Loucy (cell line): ENCODE measurements around the gene HLTF.

Source experiments
- EZH2phosphoT487 ChIP-seq: fragments of 200-600 bp; IDR thresholded peaks from 2 replicates; pipeline ENCODE4 v1.6.1; 2018; ENCODE audit warnings: antibody characterized with exemption, mild to moderate bottlenecking, moderate library complexity, borderline replicate concordance
- TF ChIP-seq, protein P1 (sequence below): fragments of 200-600 bp; sonication (generic); conservative IDR thresholded peaks from 2 replicates; pipeline ENCODE4 v1.5.1; 2014; ENCODE audit warnings: mild to moderate bottlenecking, antibody characterized with exemption, low read length

DNA sequence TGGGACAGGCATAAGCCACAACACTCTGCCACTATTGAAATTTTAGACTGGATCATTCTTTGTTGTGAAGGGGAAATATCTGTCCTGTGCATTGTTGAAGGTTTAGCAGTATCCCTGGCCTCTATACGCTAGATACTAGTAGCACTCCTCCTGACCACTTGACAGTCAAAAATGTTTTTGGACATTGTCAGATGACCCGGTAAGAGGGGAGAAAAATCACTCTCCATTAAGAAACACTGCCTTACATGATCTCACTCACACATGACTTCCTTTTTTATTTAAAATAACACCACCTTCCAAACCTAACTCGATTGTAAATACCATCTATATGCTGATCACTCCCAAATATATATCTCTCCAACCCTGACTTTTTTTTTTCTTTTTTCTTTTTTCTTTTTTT, 15.3 kb upstream of the HLTF start:
- TF ChIP-seq, protein P1, sequence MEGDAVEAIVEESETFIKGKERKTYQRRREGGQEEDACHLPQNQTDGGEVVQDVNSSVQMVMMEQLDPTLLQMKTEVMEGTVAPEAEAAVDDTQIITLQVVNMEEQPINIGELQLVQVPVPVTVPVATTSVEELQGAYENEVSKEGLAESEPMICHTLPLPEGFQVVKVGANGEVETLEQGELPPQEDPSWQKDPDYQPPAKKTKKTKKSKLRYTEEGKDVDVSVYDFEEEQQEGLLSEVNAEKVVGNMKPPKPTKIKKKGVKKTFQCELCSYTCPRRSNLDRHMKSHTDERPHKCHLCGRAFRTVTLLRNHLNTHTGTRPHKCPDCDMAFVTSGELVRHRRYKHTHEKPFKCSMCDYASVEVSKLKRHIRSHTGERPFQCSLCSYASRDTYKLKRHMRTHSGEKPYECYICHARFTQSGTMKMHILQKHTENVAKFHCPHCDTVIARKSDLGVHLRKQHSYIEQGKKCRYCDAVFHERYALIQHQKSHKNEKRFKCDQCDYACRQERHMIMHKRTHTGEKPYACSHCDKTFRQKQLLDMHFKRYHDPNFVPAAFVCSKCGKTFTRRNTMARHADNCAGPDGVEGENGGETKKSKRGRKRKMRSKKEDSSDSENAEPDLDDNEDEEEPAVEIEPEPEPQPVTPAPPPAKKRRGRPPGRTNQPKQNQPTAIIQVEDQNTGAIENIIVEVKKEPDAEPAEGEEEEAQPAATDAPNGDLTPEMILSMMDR: no peak
- TF ChIP-seq EZH2phosphoT487: no peak
